Tibial nerve (tissue), 3 donors: Measurements from ENCODE around the gene DNAJC10.

Experiments used
- CTCF ChIP-seq, 5 experiments: fragments of 200-600 bp in 3 of 5; fragments of 450-650 bp in 2 of 5; sonication (generic) in 3 of 5; IDR thresholded peaks; one replicate each; pipeline ENCODE4 v1.5.1; 2016 to 2019; ENCODE audit warnings: antibody characterized with exemption in 5 of 5, mild to moderate bottlenecking in 3 of 5, moderate library complexity in 2 of 5
- POLR2A ChIP-seq, 2 donors: fragments of 450-650 bp; IDR thresholded peaks; one replicate each; pipeline ENCODE4 v1.6.1; 2017; ENCODE audit warnings: antibody characterized with exemption in 2 of 2, mild to moderate bottlenecking in 2 of 2, moderate library complexity in 2 of 2

- TF ChIP-seq CTCF (IDR thresholded peaks at IDR 0.05) (no peak), POLR2A (IDR thresholded peaks at IDR 0.05) (no peak)
Measured at GRCh38 chr2:182814380-182814779, 98.3 kb downstream of the DNAJC10 start.
